Mesendoderm (in vitro differentiated cells): Measurements from ENCODE around the gene ZMYND19.
"Not testable (repeated sequence)": the region's sequence is repeated elsewhere in the genome, so short reads cannot be mapped to it uniquely, and the experiment has no call there.

Experiments used
- DNase-seq: peaks from one replicate; pipeline ENCODE4 v3.0.0; 2013
- H2AK5ac ChIP-seq: 2 replicates; pipeline ENCODE4 v1.6.1; 2013; ENCODE audit warnings: low read length, inconsistent platforms
- H2BK120ac ChIP-seq: 2 replicates; pipeline ENCODE4 v1.6.1; 2013; ENCODE audit warnings: low read depth, mild to moderate bottlenecking, low read length, moderate library complexity, mixed read lengths
- H2BK15ac ChIP-seq: replicated peaks from 2 replicates; pipeline ENCODE4 v1.6.1; 2013; ENCODE audit warnings: low read depth, mild to moderate bottlenecking, moderate library complexity
- H2BK5ac ChIP-seq: 2 replicates; pipeline ENCODE4 v1.6.1; 2013; ENCODE audit warnings: low read length, inconsistent platforms
- H3K18ac ChIP-seq: 2 replicates; pipeline ENCODE4 v1.6.1; 2013; ENCODE audit warnings: mild to moderate bottlenecking, low read length, mixed read lengths
- H3K23ac ChIP-seq: one replicate; pipeline ENCODE4 v1.6.1; 2013; ENCODE audit warnings: low read length
- H3K27ac ChIP-seq: 2 replicates; pipeline ENCODE4 v1.5.1; 2013; ENCODE audit warnings: low read depth, mild to moderate bottlenecking, inconsistent platforms, low read length, moderate library complexity
- H3K27me3 ChIP-seq: 2 replicates; pipeline ENCODE4 v1.6.1; 2013; ENCODE audit warnings: low read length, control low read depth, mild to moderate bottlenecking, inconsistent platforms; ENCODE audit not compliant: insufficient read depth, poor library complexity
- H3K36me3 ChIP-seq: 2 replicates; pipeline ENCODE4 v1.6.1; 2013; ENCODE audit warnings: low read length, inconsistent platforms; ENCODE audit not compliant: control insufficient read depth, insufficient read depth
- H3K4ac ChIP-seq: one replicate; pipeline ENCODE4 v1.6.1; 2013; ENCODE audit warnings: low read depth, mild to moderate bottlenecking, low read length, moderate library complexity
- H3K4me1 ChIP-seq: 2 replicates; pipeline ENCODE4 v1.6.1; 2013; ENCODE audit warnings: low read depth, low read length, inconsistent platforms; ENCODE audit not compliant: control insufficient read depth
- H3K4me2 ChIP-seq: 2 replicates; pipeline ENCODE4 v1.6.1; 2013; ENCODE audit warnings: low read length
- H3K4me3 ChIP-seq: 2 replicates; pipeline ENCODE4 v1.5.1; 2013; ENCODE audit warnings: mild to moderate bottlenecking, low read length
- H3K56ac ChIP-seq: one replicate; pipeline ENCODE4 v1.6.1; 2013; ENCODE audit warnings: low read length
- H3K79me1 ChIP-seq: 2 replicates; pipeline ENCODE4 v1.6.1; 2013; ENCODE audit warnings: low read length, inconsistent platforms
- H3K79me2 ChIP-seq: 2 replicates; pipeline ENCODE4 v1.6.1; 2013; ENCODE audit warnings: mild to moderate bottlenecking, low read length; ENCODE audit not compliant: control insufficient read depth, insufficient read depth
- H3K9ac ChIP-seq: 2 replicates; pipeline ENCODE4 v1.6.1; 2013; ENCODE audit warnings: low read length, inconsistent platforms
- H4K5ac ChIP-seq: one replicate; pipeline ENCODE4 v1.6.1; 2013; ENCODE audit warnings: low read length
- H4K8ac ChIP-seq: one replicate; pipeline ENCODE4 v1.6.1; 2013; ENCODE audit warnings: low read depth, mild to moderate bottlenecking, control low read depth, low read length, moderate library complexity
- WGBS: extraction: QIAGEN DNeasy Blood & Tissue Kit; methylation state at CpG from one replicate; pipeline ENCODE4 v1.1.7; 2013; ENCODE audit warnings: low lambda C conversion rate, missing lambda C conversion rate; ENCODE audit not compliant: insufficient coverage; ENCODE audit errors: extremely low coverage; 5-methylcytosine and 5-hydroxymethylcytosine counted together

Gene ZMYND19

GRCh38 chr9:137542486-137542885 lies 47.8 kb downstream of the ZMYND19 start:
- Histone ChIP-seq H4K8ac (no peak overlapping the region), H3K79me2 (no peaks in the 10 kb centered on the region), H3K9ac (no peak overlapping the region), H2AK5ac (no peak overlapping the region), H3K56ac (no peak overlapping the region), H3K4ac (no peak overlapping the region), H2BK120ac (no peak overlapping the region), H4K5ac (no peak overlapping the region), H2BK15ac (no peak overlapping the region), H3K4me1 (no peaks in the 10 kb centered on the region), H3K27me3 (no peaks in the 10 kb centered on the region), H2BK5ac (no peak overlapping the region), H3K27ac (no peak overlapping the region), H3K4me3 (no peak overlapping the region), H3K23ac (no peak overlapping the region), H3K18ac (no peak overlapping the region), H3K36me3 (no peaks in the 10 kb centered on the region), H3K79me1 (no peaks in the 10 kb centered on the region), H3K4me2 (no peak overlapping the region)
- WGBS = no CpG with 5 or more reads among the region's 20 CpGs
- DNase-seq = no peak

DNA sequence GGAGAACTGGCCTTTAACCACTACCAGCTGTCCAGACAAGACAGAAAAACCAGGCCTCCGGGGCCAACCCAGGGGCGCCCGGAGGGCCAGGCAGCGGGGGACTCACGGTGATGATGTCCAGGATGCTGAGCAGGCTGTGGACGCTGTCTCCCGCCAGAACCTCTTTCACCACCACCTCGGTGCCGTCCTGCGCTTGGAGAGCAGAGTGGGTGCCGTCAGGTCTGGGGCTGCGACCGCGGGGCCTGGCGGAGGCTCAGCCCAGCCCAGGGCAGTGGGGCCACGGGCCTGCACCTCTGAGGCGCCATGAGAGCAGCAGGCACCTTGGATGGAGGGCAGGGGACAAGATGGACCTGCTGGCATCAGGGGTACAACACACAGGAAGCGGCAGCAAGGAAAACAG lies 49.8 kb downstream of the ZMYND19 start:
- no peak overlapping the region for H2BK120ac ChIP-seq
- no peak overlapping the region for H2BK15ac ChIP-seq
- no peak overlapping the region for H3K18ac ChIP-seq
- H3K4me2 ChIP-seq = no peak overlapping the region
- H3K56ac ChIP-seq = no peak overlapping the region
- H2BK5ac ChIP-seq = no peak overlapping the region
- no peak overlapping the region for H3K4me3 ChIP-seq
- no peaks in the 10 kb centered on the region for H3K36me3 ChIP-seq
- H3K27me3 ChIP-seq = no peaks in the 10 kb centered on the region
- H3K4ac ChIP-seq = no peak overlapping the region
- H3K23ac ChIP-seq = no peak overlapping the region
- DNase-seq = no peak
- H3K79me1 ChIP-seq = no peaks in the 10 kb centered on the region
- H3K9ac ChIP-seq = no peak overlapping the region
- H2AK5ac ChIP-seq = no peak overlapping the region
- no peak overlapping the region for H4K8ac ChIP-seq
- H3K4me1 ChIP-seq = no peaks in the 10 kb centered on the region
- H3K79me2 ChIP-seq = no peaks in the 10 kb centered on the region
- no peak overlapping the region for H4K5ac ChIP-seq
- no peak overlapping the region for H3K27ac ChIP-seq
- no CpG with 5 or more reads among the region's 18 CpGs for WGBS

DNA sequence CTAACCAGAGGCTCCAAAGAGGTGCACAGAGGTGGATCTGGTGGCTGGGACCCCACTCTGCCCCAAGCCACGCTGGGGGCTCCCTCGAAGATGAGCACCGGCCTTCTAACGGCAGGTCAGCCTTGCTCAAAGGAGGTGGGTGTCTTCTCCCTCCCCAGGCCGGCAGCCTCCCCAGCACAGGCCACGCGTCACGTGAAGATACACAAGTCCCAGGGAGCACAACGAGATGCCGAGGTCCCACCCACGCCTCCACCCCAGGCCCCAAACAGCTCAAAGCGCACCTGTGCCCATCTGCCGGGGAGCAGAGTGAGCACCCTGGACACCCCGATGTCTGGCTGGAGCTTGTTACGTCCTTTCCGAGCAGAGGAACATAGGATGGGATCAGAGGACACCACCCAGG lies 52.3 kb downstream of the ZMYND19 start:
- H2AK5ac ChIP-seq = no peak overlapping the region
- H3K4me1 ChIP-seq = no peaks in the 10 kb centered on the region
- H3K79me1 ChIP-seq = no peaks in the 10 kb centered on the region
- H3K27me3 ChIP-seq = no peaks in the 10 kb centered on the region
- no peak overlapping the region for H3K4ac ChIP-seq
- DNase-seq = no peak
- no peaks in the 10 kb centered on the region for H3K36me3 ChIP-seq
- H3K4me3 ChIP-seq = no peak overlapping the region
- H3K79me2 ChIP-seq = no peaks in the 10 kb centered on the region
- no peak overlapping the region for H3K18ac ChIP-seq
- H3K56ac ChIP-seq = no peak overlapping the region
- no peak overlapping the region for H3K4me2 ChIP-seq
- no CpG with 5 or more reads among the region's 16 CpGs for WGBS
- H4K5ac ChIP-seq = no peak overlapping the region
- no peak overlapping the region for H3K23ac ChIP-seq
- no peak overlapping the region for H3K9ac ChIP-seq
- H2BK5ac ChIP-seq = no peak overlapping the region
- no peak overlapping the region for H2BK120ac ChIP-seq
- H2BK15ac ChIP-seq = no peak overlapping the region
- no peak overlapping the region for H4K8ac ChIP-seq
- no peak overlapping the region for H3K27ac ChIP-seq

- H3K4me2 ChIP-seq, H3K27me3 ChIP-seq, H4K8ac ChIP-seq, H3K18ac ChIP-seq, H2BK15ac ChIP-seq, H3K79me1 ChIP-seq, H3K36me3 ChIP-seq, H3K56ac ChIP-seq, H4K5ac ChIP-seq, H3K9ac ChIP-seq, H3K23ac ChIP-seq, DNase-seq, H3K4me3 ChIP-seq, H2AK5ac ChIP-seq, H2BK5ac ChIP-seq, H2BK120ac ChIP-seq, H3K27ac ChIP-seq, H3K79me2 ChIP-seq, H3K4ac ChIP-seq, H3K4me1 ChIP-seq: not testable (repeated sequence)
- WGBS = no CpG with 5 or more reads among the region's 16 CpGs
Observed at GRCh38 chr9:137536594-137537131, 53.6 kb downstream of the ZMYND19 start.

- Histone ChIP-seq H2BK15ac (no peak overlapping the region), H3K4me1 (no peaks in the 10 kb centered on the region), H2BK120ac (no peak overlapping the region), H3K4me2 (no peak overlapping the region), H3K4me3 (no peak overlapping the region), H3K36me3 (no peaks in the 10 kb centered on the region), H3K9ac (no peak overlapping the region), H3K56ac (no peak overlapping the region), H3K4ac (no peak overlapping the region), H2BK5ac (no peak overlapping the region), H3K79me2 (no peaks in the 10 kb centered on the region), H3K23ac (no peak overlapping the region), H4K5ac (no peak overlapping the region), H3K79me1 (no peaks in the 10 kb centered on the region), H4K8ac (no peak overlapping the region), H2AK5ac (no peak overlapping the region), H3K27ac (no peak overlapping the region), H3K18ac (no peak overlapping the region), H3K27me3 (no peaks in the 10 kb centered on the region)
- no peak for DNase-seq
Observed at GRCh38 chr9:137535120-137535428, 55.2 kb downstream of the ZMYND19 start.

- H3K18ac ChIP-seq = no peak overlapping the region
- H3K56ac ChIP-seq = no peak overlapping the region
- H4K5ac ChIP-seq = no peak overlapping the region
- no peak overlapping the region for H3K23ac ChIP-seq
- no peak overlapping the region for H3K27ac ChIP-seq
- no peak overlapping the region for H2BK15ac ChIP-seq
- H2BK120ac ChIP-seq = no peak overlapping the region
- H3K4ac ChIP-seq = no peak overlapping the region
- no peak overlapping the region for H3K9ac ChIP-seq
- no peak overlapping the region for H2AK5ac ChIP-seq
- H3K4me1 ChIP-seq = no peaks in the 10 kb centered on the region
- no peaks in the 10 kb centered on the region for H3K27me3 ChIP-seq
- peak; percentile 86 for DNase-seq
- H3K79me2 ChIP-seq = no peaks in the 10 kb centered on the region
- H3K79me1 ChIP-seq = no peaks in the 10 kb centered on the region
- no peaks in the 10 kb centered on the region for H3K36me3 ChIP-seq
- no peak overlapping the region for H2BK5ac ChIP-seq
- no peak overlapping the region for H3K4me3 ChIP-seq
- H3K4me2 ChIP-seq = no peak overlapping the region
- no CpG with 5 or more reads among the region's 19 CpGs for WGBS
- H4K8ac ChIP-seq = no peak overlapping the region
Observed at GRCh38 chr9:137534256-137535119, 55.8 kb downstream of the ZMYND19 start.
